Naive thymus-derived CD4-positive, alpha-beta T cell (primary cell): Measurements from ENCODE around the gene PGR. TPM values are rescaled to one million over a fixed set of nuclear protein-coding genes. Genes with fewer than 3 reads are reported as not detected.

Experiments
- ATAC-seq: fragments of 150-1000 bp; cut with Tn5 transposase; 2 replicates; pipeline ENCODE4 v1.10.0; 2021; ENCODE audit warnings: mild to moderate bottlenecking, moderate library complexity
- CTCF ChIA-PET: fragments of 350-600 bp; sonication (Branson Sonifier 250); formaldehyde crosslinking; loops from one replicate; lab custom pipeline; 2021; ENCODE audit warnings: antibody characterized with exemption; lab: Charles Lee
- POLR2A ChIA-PET: fragments of 350-600 bp; sonication (Branson Sonifier 250); formaldehyde crosslinking; loops from one replicate; lab custom pipeline; 2021; ENCODE audit warnings: antibody characterized with exemption, inconsistent platforms; lab: Charles Lee
- DNase-seq, 9 donors: peaks; one replicate each; pipeline versions ENCODE4 v3.0.0 to v3.0.0-alpha.2; 2020 to 2022; ENCODE audit warnings: mixed read lengths in 1 of 9
- H3K27ac ChIP-seq: one replicate; pipeline ENCODE4 v1.7.0; 2013; ENCODE audit warnings: mild to moderate bottlenecking, low read depth, low read length, moderate library complexity
- H3K27me3 ChIP-seq, 2 donors: one replicate each; pipeline ENCODE4 v1.7.0; 2013; ENCODE audit warnings: low read length in 2 of 2, mild to moderate bottlenecking in 2 of 2, moderate library complexity in 2 of 2; ENCODE audit not compliant: control insufficient read depth in 2 of 2, insufficient read depth in 2 of 2
- H3K36me3 ChIP-seq, 3 experiments: 1 replicate in 2 of 3; 2 replicates in 1 of 3; pipeline ENCODE4 v1.7.0; 2013; ENCODE audit warnings: low read length in 3 of 3, mild to moderate bottlenecking in 3 of 3, moderate library complexity in 1 of 3; ENCODE audit not compliant: insufficient read depth in 3 of 3, control insufficient read depth in 2 of 3
- H3K4me1 ChIP-seq, 2 donors: one replicate each; pipeline ENCODE4 v1.7.0; 2013; ENCODE audit warnings: low read length in 2 of 2, mild to moderate bottlenecking in 2 of 2, moderate library complexity in 1 of 2; ENCODE audit not compliant: control insufficient read depth in 2 of 2, insufficient read depth in 2 of 2
- H3K4me3 ChIP-seq: 2 replicates; pipeline ENCODE4 v1.7.0; 2013; ENCODE audit warnings: mild to moderate bottlenecking, low read length
- H3K9me3 ChIP-seq, 3 experiments: 1 replicate in 2 of 3; 2 replicates in 1 of 3; pipeline ENCODE4 v1.7.0; 2013; ENCODE audit warnings: low read length in 3 of 3; ENCODE audit not compliant: control insufficient read depth in 2 of 3
- H3K27ac Mint-ChIP-seq, 9 donors: one replicate each; pipeline ENCODE4 v1.8.0; 2020 to 2022; ENCODE audit warnings: mixed read lengths in 9 of 9, mild to moderate bottlenecking in 8 of 9, moderate library complexity in 5 of 9, inconsistent platforms in 2 of 9
- H3K27me3 Mint-ChIP-seq, 5 donors: one replicate each; pipeline ENCODE4 v1.8.0; 2021 to 2022; ENCODE audit warnings: mixed read lengths in 5 of 5, mild to moderate bottlenecking in 1 of 5
- H3K36me3 Mint-ChIP-seq, 5 donors: one replicate each; pipeline ENCODE4 v1.8.0; 2020 to 2022; ENCODE audit warnings: mixed read lengths in 5 of 5, mild to moderate bottlenecking in 3 of 5, inconsistent platforms in 1 of 5
- H3K4me1 Mint-ChIP-seq, 7 donors: one replicate each; pipeline ENCODE4 v1.8.0; 2020 to 2022; ENCODE audit warnings: mixed read lengths in 7 of 7, mild to moderate bottlenecking in 3 of 7, inconsistent platforms in 1 of 7
- H3K4me3 Mint-ChIP-seq, 10 donors: one replicate each; pipeline ENCODE4 v1.8.0; 2020 to 2022; ENCODE audit warnings: mild to moderate bottlenecking in 10 of 10, mixed read lengths in 10 of 10, moderate library complexity in 6 of 10, inconsistent platforms in 2 of 10
- H3K9me3 Mint-ChIP-seq, 11 donors: one replicate each; pipeline ENCODE4 v1.8.0; 2020 to 2022; ENCODE audit warnings: mixed read lengths in 11 of 11, mild to moderate bottlenecking in 4 of 11, inconsistent platforms in 1 of 11, moderate library complexity in 1 of 11
- intact Hi-C, 2 donors: fragments of 100-400 bp; cut with micrococcal nuclease; formaldehyde crosslinking; loops; one replicate each; pipeline ENCODE4 v1.15.1; 2023
- polyA plus RNA-seq, 2 donors: library from polyadenylated mRNA; unstranded; fragments of 300-500 nt; fragmentation: Illumina TruSeq; gene quantifications; one replicate each; pipeline ENCODE4 v1.2.3, GENCODE V29; 2021
- total RNA-seq, 6 experiments: library from RNA in 5 of 6; stranded (reverse) in 5 of 6; gene quantifications; 1 replicate in 5 of 6; 2 replicates in 1 of 6; pipeline ENCODE4 v1.2.3 and lab custom pipeline; 2021 to 2026

The PGR gene
- total and polyA plus RNA-seq, 7 experiments from 2014 or later = not detected

DNA sequence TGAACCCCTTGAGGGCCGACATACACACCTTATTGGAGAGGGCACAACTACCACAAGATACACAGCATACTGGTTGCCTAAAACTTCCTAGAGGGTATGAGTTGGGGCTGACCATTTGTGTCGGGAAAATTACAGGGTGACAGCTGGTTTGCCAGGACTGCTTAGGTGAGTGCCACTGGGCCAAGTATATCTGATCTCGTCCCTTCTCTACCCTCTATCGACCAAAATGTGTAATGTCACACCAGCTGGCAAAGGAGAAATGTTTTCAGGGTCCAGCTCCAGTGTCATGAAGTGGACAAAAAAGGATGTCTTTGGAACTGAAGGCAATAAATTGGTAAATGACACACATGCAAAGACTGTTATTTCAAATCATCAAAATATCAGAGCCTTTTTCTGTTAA, 126.1 kb downstream of the PGR start:
- H3K4me1 ChIP-seq = no peaks in the 10 kb centered on the region
- POLR2A ChIA-PET = no interaction called here
- CTCF ChIA-PET = no interaction called here

DNA sequence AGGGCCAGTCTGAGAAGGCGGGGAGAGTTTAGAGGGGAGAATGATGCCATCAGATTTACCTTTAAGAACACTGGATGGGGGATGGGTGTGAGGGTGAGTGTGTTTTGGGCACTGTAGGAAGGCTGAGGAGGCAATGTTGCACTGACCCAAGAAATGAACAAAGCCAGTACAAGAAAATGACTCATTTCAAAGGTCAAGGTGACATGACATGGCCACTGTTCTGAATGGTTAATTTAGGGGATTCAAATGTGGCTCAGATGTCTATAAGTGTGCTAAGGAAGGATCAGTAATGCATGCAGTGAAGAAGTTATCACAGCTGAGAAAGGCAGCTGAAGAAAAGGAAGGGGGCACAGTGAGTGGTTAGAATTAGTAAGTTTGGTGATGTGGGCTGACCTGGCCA, 129.9 kb downstream of the PGR start:
- intact Hi-C loops = no loop called here
- no peak overlapping the region for H3K27ac ChIP-seq
- Mint-ChIP-seq H3K4me1 (no peaks in the 10 kb centered on the region), H3K4me3 (no peak overlapping the region), H3K36me3 (no peaks in the 10 kb centered on the region), H3K27ac (no peak overlapping the region), H3K9me3 (peaks cover 0 to 12% (median 2%) of the 10 kb centered on the region in 11 donors), H3K27me3 (no peaks in the 10 kb centered on the region)
- H3K27me3 ChIP-seq = no peaks in the 10 kb centered on the region
- ATAC-seq (no peak), DNase-seq (no peak)
- H3K9me3 ChIP-seq = no peaks in the 10 kb centered on the region
- ChIA-PET CTCF (no interaction called here), POLR2A (no interaction called here)
- no peaks in the 10 kb centered on the region for H3K36me3 ChIP-seq
- H3K4me3 ChIP-seq = no peak overlapping the region
- no peaks in the 10 kb centered on the region for H3K4me1 ChIP-seq

More for the DNA sequence above, 126.1 kb downstream of the PGR start:
- Mint-ChIP-seq H3K36me3 (no peaks in the 10 kb centered on the region), H3K9me3 (peaks cover 0 to 8% (median 1%) of the 10 kb centered on the region in 11 donors), H3K4me1 (no peaks in the 10 kb centered on the region), H3K27me3 (no peaks in the 10 kb centered on the region), H3K27ac (no peak overlapping the region), H3K4me3 (no peak overlapping the region)
- no peaks in the 10 kb centered on the region for H3K27me3 ChIP-seq
- no peak overlapping the region for H3K27ac ChIP-seq
- ATAC-seq (no peak), DNase-seq (no peak)
- no peaks in the 10 kb centered on the region for H3K36me3 ChIP-seq
- intact Hi-C loops = no loop called here
- no peaks in the 10 kb centered on the region for H3K9me3 ChIP-seq
- H3K4me3 ChIP-seq = no peak overlapping the region

DNA sequence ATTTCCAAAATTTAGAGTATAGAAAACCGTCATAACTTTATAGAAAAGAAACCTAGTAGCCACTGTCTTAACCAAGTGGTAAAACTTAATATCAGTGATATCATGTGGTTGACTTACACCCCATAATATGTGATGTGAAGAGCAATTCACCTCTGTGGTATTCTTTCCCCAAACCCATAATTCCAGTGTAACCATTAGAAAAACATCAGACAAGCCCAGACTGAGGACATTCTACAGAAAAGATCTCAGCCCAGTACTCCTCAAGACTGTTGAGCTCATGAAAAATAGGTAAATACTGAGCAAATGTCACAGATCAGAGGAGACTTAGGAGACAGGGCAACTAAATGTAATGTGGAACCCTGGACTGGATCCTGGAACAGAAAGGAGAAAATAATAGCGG, 134.6 kb downstream of the PGR start:
- ChIA-PET POLR2A (no interaction called here), CTCF (no interaction called here)
- Histone ChIP-seq H3K4me3 (no peak overlapping the region), H3K9me3 (no peaks in the 10 kb centered on the region), H3K36me3 (no peaks in the 10 kb centered on the region), H3K27ac (no peak overlapping the region), H3K4me1 (no peaks in the 10 kb centered on the region), H3K27me3 (no peaks in the 10 kb centered on the region)
- intact Hi-C loops = no loop called here
- peaks cover 0 to 6% (median 2%) of the 10 kb centered on the region in 11 donors for H3K9me3 Mint-ChIP-seq
- H3K27me3 Mint-ChIP-seq = no peaks in the 10 kb centered on the region
- no peak overlapping the region for H3K27ac Mint-ChIP-seq
- ATAC-seq (no peak), DNase-seq (no peak)
- H3K36me3 Mint-ChIP-seq = no peaks in the 10 kb centered on the region
- H3K4me3 Mint-ChIP-seq = no peak overlapping the region
- no peaks in the 10 kb centered on the region for H3K4me1 Mint-ChIP-seq

DNA sequence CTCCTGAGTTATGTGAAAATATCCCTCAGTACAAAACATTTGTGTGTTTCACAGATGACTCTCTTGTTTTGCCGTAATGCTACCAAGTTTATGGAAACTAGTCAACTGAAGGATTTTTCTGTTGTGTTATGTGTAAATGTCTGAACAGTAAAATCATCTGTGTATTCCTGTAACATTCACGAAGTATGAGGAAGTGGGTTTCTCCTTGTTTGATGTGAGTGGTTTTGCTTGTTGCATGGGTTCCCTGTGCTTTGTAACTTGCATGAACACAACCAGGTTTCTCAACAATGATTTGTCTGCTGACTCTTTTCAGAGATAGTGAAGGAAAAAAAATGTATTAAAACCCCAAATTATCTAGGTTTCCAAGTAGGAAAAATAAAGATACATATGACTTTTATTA, 138.1 kb downstream of the PGR start:
- no peaks in the 10 kb centered on the region for H3K36me3 ChIP-seq
- H3K36me3 Mint-ChIP-seq = no peaks in the 10 kb centered on the region
- no peaks in the 10 kb centered on the region for H3K4me1 ChIP-seq
- no peaks in the 10 kb centered on the region for H3K27me3 ChIP-seq
- ChIA-PET CTCF (no interaction called here), POLR2A (no interaction called here)
- no peak overlapping the region for H3K4me3 Mint-ChIP-seq
- DNase-seq (no peak), ATAC-seq (no peak)
- no peaks in the 10 kb centered on the region for H3K9me3 ChIP-seq
- no peaks in the 10 kb centered on the region for H3K4me1 Mint-ChIP-seq
- H3K27me3 Mint-ChIP-seq = no peaks in the 10 kb centered on the region
- H3K4me3 ChIP-seq = no peak overlapping the region
- intact Hi-C loops = no loop called here
- no peak overlapping the region for H3K27ac ChIP-seq
- no peak overlapping the region for H3K27ac Mint-ChIP-seq
- peaks cover 0 to 6% (median 0%) of the 10 kb centered on the region in 11 donors for H3K9me3 Mint-ChIP-seq

DNA sequence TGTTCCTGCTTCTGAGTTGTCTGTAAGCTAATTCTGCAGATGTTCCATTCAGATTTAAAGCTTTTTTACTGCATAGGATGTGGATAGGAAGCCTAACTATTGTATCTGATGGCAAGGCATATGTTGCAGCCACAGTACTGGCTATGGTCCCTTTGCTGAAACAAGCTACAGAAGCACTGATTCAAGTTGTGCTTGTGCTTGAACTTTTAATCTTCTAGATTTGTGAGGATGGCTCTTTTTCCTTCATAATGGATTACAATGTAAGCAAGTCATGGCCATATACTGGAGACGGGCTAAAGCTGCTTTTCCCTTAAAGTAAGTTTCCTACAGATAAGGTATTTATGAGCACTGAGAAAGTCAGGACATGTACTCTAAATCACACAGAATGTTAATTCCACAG, 138.7 kb downstream of the PGR start:
- Mint-ChIP-seq H3K9me3 (peaks cover 0 to 10% (median 0%) of the 10 kb centered on the region in 11 donors), H3K4me3 (no peak overlapping the region), H3K27me3 (no peaks in the 10 kb centered on the region), H3K27ac (no peak overlapping the region), H3K36me3 (no peaks in the 10 kb centered on the region), H3K4me1 (no peaks in the 10 kb centered on the region)
- DNase-seq (no peak), ATAC-seq (no peak)
- Histone ChIP-seq H3K9me3 (no peaks in the 10 kb centered on the region), H3K4me3 (no peak overlapping the region), H3K36me3 (no peaks in the 10 kb centered on the region), H3K27ac (no peak overlapping the region), H3K27me3 (no peaks in the 10 kb centered on the region), H3K4me1 (no peaks in the 10 kb centered on the region)
- ChIA-PET POLR2A (no interaction called here), CTCF (no interaction called here)
- intact Hi-C loops = no loop called here

DNA sequence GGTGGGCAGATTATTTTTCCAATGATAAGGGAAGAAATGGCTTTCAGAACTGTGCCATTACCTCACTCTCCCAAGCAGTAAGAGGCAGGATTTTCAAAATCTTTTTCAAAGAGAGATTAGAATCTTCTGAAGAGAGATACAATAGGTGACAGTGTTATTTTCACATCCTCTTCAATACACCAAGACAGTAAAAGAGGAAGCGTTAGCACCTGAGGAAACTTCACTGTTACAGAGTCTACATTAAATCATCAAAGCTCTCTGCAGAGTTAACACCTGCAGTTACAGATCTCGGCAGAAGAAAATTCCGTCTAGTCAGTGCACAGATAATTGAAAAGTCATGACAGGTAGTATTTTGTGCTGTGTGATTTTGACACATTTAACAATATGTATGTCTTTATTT, 144.9 kb downstream of the PGR start:
- no peaks in the 10 kb centered on the region for H3K4me1 ChIP-seq
- no peaks in the 10 kb centered on the region for H3K27me3 ChIP-seq
- H3K9me3 ChIP-seq = no peaks in the 10 kb centered on the region
- ChIA-PET CTCF (no interaction called here), POLR2A (no interaction called here)
- no peaks in the 10 kb centered on the region for H3K36me3 Mint-ChIP-seq
- intact Hi-C loops = no loop called here
- H3K27me3 Mint-ChIP-seq = no peaks in the 10 kb centered on the region
- DNase-seq (no peak), ATAC-seq (no peak)
- H3K27ac ChIP-seq = no peak overlapping the region
- no peaks in the 10 kb centered on the region for H3K36me3 ChIP-seq
- peaks cover 0 to 14% (median 0%) of the 10 kb centered on the region in 11 donors for H3K9me3 Mint-ChIP-seq
- H3K27ac Mint-ChIP-seq = no peak overlapping the region
- no peaks in the 10 kb centered on the region for H3K4me1 Mint-ChIP-seq
- no peak overlapping the region for H3K4me3 Mint-ChIP-seq
- no peak overlapping the region for H3K4me3 ChIP-seq

- Histone ChIP-seq H3K27ac (no peak overlapping the region), H3K9me3 (no peaks in the 10 kb centered on the region), H3K4me1 (no peaks in the 10 kb centered on the region), H3K27me3 (no peaks in the 10 kb centered on the region), H3K36me3 (no peaks in the 10 kb centered on the region), H3K4me3 (no peak overlapping the region)
- Mint-ChIP-seq H3K9me3 (peaks cover 0 to 16% (median 0%) of the 10 kb centered on the region in 11 donors), H3K36me3 (no peaks in the 10 kb centered on the region), H3K27ac (no peak overlapping the region), H3K4me3 (no peak overlapping the region), H3K4me1 (no peaks in the 10 kb centered on the region), H3K27me3 (no peaks in the 10 kb centered on the region)
- intact Hi-C loops = no loop called here
- DNase-seq (no peak), ATAC-seq (no peak)
- CTCF ChIA-PET = no interaction called here
- POLR2A ChIA-PET = no interaction called here
Observed at GRCh38 chr11:100981196-100981824, 148.3 kb downstream of the PGR start.
